Ovary (tissue), 3 donors: ENCODE results near the gene CNKSR3.

Experiments used
- EP300 ChIP-seq: sonication (generic); formaldehyde crosslinking; IDR thresholded peaks from one replicate; pipeline ENCODE4 v1.6.1; 2017; ENCODE audit warnings: antibody characterized with exemption
- TF ChIP-seq, protein P1 (sequence below), 3 donors: fragments of 450-650 bp in 2 of 3; fragments of 200-600 bp in 1 of 3; IDR thresholded peaks; one replicate each; pipeline versions ENCODE4 v1.5.1 to v1.8.0; 2016 to 2022; ENCODE audit warnings: antibody characterized with exemption in 3 of 3, mild to moderate bottlenecking in 1 of 3
- donor health status: DM: no; HTN: no; CAD: no.

- no peak for TF ChIP-seq EP300
- TF ChIP-seq, protein P1, sequence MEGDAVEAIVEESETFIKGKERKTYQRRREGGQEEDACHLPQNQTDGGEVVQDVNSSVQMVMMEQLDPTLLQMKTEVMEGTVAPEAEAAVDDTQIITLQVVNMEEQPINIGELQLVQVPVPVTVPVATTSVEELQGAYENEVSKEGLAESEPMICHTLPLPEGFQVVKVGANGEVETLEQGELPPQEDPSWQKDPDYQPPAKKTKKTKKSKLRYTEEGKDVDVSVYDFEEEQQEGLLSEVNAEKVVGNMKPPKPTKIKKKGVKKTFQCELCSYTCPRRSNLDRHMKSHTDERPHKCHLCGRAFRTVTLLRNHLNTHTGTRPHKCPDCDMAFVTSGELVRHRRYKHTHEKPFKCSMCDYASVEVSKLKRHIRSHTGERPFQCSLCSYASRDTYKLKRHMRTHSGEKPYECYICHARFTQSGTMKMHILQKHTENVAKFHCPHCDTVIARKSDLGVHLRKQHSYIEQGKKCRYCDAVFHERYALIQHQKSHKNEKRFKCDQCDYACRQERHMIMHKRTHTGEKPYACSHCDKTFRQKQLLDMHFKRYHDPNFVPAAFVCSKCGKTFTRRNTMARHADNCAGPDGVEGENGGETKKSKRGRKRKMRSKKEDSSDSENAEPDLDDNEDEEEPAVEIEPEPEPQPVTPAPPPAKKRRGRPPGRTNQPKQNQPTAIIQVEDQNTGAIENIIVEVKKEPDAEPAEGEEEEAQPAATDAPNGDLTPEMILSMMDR (IDR thresholded peaks at IDR 0.05): no peak
Observed at GRCh38 chr6:154434662-154435061, 75.8 kb downstream of the CNKSR3 start.
